GM12874 (cell line): Measurements from ENCODE around the gene AKAP17A.

Experiments
- TF ChIP-seq, protein P1 (sequence below): IDR thresholded peaks from 2 replicates; pipeline ENCODE4 v1.5.1; 2011; ENCODE audit warnings: low read depth, mild to moderate bottlenecking, control low read depth, low read length, moderate library complexity; ENCODE audit not compliant: insufficient read depth

Gene AKAP17A

DNA sequence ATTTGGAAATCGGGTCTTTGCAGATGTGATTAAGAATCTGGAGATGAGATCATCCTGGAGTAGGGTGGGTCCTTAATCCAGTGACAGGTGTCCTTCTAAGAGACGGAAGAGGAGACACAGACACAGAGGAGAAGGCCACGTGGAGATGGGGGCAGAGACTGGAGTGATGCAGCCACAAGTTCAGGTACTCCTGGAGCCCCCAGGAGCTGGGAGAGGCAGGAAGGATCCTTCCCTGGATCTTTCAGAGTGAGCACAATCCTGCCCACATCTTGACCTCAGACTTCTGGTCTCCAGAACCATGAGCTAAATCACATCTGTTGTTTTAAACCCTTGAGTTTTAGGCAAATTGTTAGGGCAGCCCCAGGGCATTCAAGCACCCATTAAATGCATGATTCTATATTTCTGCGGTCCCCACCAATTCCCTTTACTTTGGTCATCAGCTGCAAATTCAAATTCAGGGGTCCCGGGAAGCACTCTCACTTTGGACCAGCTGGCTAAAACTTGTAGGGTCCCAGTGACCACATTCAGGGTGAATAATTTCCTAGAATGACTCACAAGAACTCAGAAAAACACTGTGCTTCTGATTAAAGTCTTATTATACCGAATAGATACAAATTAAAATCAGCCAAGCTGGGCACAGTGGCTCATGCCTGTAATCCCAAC lies 12.8 kb upstream of the AKAP17A start:
- TF ChIP-seq, protein P1, sequence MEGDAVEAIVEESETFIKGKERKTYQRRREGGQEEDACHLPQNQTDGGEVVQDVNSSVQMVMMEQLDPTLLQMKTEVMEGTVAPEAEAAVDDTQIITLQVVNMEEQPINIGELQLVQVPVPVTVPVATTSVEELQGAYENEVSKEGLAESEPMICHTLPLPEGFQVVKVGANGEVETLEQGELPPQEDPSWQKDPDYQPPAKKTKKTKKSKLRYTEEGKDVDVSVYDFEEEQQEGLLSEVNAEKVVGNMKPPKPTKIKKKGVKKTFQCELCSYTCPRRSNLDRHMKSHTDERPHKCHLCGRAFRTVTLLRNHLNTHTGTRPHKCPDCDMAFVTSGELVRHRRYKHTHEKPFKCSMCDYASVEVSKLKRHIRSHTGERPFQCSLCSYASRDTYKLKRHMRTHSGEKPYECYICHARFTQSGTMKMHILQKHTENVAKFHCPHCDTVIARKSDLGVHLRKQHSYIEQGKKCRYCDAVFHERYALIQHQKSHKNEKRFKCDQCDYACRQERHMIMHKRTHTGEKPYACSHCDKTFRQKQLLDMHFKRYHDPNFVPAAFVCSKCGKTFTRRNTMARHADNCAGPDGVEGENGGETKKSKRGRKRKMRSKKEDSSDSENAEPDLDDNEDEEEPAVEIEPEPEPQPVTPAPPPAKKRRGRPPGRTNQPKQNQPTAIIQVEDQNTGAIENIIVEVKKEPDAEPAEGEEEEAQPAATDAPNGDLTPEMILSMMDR, result no peak

DNA sequence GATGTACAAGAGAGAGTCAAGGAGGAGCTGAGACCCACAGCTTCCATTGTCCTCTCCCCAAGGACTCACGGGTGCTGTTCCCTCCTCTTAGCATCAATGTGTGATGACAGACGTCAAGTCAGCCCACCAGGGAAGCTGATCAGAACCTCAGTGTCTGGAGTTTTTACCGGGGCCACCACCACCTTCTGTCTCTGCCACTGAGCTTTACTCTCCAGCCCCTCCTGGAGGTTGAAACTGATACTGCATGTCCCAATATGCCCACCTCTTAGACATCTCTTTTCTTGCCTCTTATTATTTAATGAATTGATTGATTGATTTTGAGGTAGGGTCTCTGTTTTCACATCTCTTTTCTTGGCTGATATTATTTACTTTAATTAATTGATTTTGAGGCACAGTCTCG lies 10.3 kb upstream of the AKAP17A start:
- TF ChIP-seq, protein P1, result peak; percentile 82

DNA sequence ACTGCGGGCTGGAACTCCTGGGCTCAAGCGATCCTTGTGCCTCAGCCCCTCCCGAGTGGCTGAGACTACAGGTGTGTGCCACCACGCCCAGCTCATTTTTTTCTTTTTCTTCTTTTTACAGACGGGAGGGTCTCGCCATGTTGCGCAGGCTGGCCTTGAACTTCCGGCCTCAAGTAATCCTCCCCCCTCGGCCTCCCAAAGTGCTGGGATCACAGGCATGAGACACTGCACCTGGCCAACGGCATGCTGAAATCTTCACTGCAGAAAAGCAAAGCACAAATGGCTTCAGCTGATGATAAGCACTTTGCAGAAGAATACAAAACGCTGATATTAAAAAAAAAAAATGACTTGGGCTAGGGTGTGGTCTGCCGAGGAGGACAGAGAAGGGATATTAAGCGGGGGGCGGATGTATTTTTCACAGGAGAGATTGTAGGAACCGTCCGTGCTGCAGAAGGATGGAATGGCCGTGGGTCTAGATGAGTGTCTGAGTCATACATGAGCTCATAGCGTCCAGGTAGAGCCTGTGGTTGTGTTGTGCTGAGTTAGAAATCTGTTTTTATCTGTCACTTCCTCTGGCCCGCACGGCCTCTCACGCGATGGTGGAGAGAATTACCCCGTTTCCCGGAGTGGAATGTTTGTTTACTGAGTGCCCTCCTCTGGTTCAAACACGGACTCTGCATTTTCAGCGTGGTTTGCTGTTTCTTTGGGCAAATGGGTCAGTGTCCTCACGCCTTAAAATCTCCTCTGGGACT lies 8.5 kb upstream of the AKAP17A start:
- TF ChIP-seq, protein P1, result no peak

DNA sequence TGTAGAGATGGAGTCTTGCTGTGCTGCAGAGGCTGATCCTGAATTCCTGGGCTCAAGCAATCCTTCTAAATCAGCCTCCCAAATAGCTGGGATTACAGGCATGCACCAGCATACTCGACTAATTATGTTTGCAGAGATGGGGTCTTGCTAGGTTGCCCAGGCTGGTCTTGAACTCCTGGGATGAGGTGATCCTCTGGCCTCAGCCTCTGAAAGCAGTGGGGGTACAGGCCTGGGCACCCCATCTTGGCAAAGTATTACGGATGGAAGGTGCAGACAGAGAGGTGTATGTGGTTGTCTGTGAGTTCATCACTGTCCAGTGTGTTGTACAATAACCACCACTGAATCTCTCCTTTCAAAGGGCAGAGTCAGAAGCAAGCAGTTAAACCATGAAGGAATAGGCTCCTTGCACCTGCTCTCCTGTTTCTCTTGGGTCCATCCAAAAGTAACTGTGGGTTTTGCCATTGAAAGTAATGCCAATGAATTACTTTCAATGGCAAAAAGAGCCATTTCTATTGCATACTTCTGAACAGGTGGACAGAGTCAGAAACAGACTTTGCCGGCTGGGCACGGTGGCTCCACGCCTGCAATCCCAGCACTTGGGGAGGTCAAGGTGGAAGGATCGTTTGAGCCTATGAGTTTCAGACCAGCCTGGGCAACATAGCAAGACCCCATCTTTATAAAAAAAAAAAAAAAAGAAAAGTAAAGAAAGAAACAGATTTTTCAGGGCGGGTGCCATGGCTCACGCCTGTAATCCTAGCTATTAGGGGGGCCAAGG lies 7.0 kb upstream of the AKAP17A start:
- TF ChIP-seq, protein P1, result no peak

DNA sequence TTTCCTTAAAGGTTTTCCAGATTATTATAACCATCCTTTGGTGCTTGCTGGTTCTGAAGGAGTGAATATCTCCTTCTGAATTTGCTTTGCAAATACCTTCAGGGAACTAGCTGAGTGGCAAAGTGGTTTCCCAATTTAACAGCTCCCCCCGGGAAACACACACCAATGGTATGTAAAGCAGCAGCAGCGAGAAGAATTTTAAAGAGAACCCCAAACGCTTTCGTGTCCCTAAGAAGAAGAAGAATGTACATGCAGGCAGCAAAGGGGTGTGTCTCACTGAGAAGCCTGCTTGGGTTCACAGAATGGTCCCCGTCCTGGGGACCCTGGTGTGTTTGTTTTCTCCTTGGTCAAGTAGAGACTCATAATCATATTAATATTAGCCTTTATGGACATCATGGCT lies 4.2 kb upstream of the AKAP17A start:
- TF ChIP-seq, protein P1, result no peak

DNA sequence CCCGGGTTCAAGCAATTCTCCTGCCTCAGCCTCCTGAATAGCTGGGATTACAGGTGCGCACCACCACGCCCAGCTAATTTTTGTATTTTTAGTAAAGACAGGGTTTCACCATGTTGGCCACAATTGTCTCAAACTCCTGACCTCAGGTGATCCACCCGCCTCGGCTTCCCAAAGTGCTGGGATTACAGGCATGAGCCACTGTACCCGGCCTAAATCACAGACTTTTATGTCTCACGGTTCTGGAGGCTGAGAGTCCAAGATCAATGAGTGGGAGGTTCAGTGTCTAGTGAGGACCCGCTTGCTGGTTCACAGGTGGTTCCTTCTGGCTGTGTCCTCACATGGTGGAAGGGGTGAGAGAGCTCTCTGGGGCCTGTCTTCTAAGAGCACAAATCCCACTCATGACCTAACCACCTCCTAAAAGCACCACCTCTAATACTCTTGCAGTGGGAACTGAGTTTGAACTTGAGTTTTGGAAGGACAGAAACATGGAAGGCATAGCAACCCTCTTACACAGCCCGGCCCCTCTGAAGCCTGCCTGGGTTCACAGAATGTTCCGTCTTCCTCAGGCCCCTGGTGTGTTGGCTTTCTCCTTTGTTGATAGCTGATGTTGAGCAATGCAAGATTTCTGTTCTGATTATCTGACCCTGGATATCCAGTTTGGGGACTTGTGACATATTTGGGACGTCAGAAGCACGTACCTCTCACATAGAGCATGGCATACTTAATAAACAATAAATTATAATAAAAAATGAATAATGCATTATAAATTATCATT lies 1.9 kb upstream of the AKAP17A start:
- TF ChIP-seq, protein P1, result no peak
